GM12891 (cell line): ENCODE measurements around the gene UBN1. TPM values are rescaled to one million over a fixed set of nuclear protein-coding genes. Genes with fewer than 3 reads are reported as not detected.

Experiments
- DNase-seq: peaks from one replicate; pipeline ENCODE4 v3.0.0; 2011; ENCODE audit warnings: low spot score; ENCODE audit not compliant: insufficient read length
- FAIRE-seq: peaks from 2 replicates; lab custom pipeline; 2011; peaks lifted over from hg19 to GRCh38; lab: Jason Lieb, UNC
- PAX5 ChIP-seq: IDR thresholded peaks from 2 replicates; pipeline ENCODE4 v1.6.1; 2011; ENCODE audit warnings: low read length, moderate library complexity, mild to moderate bottlenecking; ENCODE audit not compliant: insufficient read depth, severe bottlenecking
- POLR2A ChIP-seq: IDR thresholded peaks from 2 replicates; pipeline ENCODE4 v1.6.1; 2011; ENCODE audit warnings: low read depth, low read length, control low read depth
- POLR2AphosphoS5 ChIP-seq: IDR thresholded peaks from 2 replicates; pipeline ENCODE4 v1.6.1; 2011; ENCODE audit warnings: low read depth, low read length, control low read depth
- POU2F2 ChIP-seq: IDR thresholded peaks from 2 replicates; pipeline ENCODE4 v1.6.1; 2011; ENCODE audit warnings: low read depth, mild to moderate bottlenecking, control low read depth, low read length, moderate library complexity
- SPI1 ChIP-seq: IDR thresholded peaks from 2 replicates; pipeline ENCODE4 v1.6.1; 2011; ENCODE audit warnings: low read depth, low read length, control low read depth
- TAF1 ChIP-seq: IDR thresholded peaks from 2 replicates; pipeline ENCODE4 v1.6.1; 2011; ENCODE audit warnings: low read depth, low read length, control low read depth
- polyA plus RNA-seq: library from polyadenylated mRNA; unstranded; fragments of >200 nt; gene quantifications from one replicate; pipeline ENCODE4 v1.2.1, GENCODE V29; 2012; ENCODE audit warnings: low read depth, missing spikeins, inconsistent platforms; ENCODE audit not compliant: missing spikeins

Gene UBN1, protein sequence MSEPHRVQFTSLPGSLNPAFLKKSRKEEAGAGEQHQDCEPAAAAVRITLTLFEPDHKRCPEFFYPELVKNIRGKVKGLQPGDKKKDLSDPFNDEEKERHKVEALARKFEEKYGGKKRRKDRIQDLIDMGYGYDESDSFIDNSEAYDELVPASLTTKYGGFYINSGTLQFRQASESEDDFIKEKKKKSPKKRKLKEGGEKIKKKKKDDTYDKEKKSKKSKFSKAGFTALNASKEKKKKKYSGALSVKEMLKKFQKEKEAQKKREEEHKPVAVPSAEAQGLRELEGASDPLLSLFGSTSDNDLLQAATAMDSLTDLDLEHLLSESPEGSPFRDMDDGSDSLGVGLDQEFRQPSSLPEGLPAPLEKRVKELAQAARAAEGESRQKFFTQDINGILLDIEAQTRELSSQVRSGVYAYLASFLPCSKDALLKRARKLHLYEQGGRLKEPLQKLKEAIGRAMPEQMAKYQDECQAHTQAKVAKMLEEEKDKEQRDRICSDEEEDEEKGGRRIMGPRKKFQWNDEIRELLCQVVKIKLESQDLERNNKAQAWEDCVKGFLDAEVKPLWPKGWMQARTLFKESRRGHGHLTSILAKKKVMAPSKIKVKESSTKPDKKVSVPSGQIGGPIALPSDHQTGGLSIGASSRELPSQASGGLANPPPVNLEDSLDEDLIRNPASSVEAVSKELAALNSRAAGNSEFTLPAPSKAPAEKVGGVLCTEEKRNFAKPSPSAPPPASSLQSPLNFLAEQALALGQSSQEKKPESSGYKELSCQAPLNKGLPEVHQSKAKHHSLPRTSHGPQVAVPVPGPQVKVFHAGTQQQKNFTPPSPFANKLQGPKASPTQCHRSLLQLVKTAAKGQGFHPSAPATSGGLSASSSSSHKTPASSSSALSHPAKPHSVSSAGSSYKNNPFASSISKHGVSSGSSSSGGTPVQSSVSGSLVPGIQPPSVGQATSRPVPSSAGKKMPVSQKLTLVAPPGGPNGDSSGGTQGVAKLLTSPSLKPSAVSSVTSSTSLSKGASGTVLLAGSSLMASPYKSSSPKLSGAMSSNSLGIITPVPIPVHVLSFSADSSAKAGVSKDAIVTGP (N-terminal part only)
- 15.2 TPM for polyA plus RNA-seq

GRCh38 chr16:4846901-4847773, at the start of gene UBN1, which contains the start of gene GLYR1:
Gene UBN1 (plus strand): TSS chr16:4847481. CDS start chr16:4852918, 5,437 bp downstream.
Gene GLYR1 (minus strand): TSS chr16:4847288. CDS start chr16:4847265, 23 bp downstream.
- peak; percentile 95 for DNase-seq
- TF ChIP-seq TAF1 = peak; percentile 89
- 0 out of 2 replicates have a peak, but pooled peaks have one; percentile 42 for TF ChIP-seq POU2F2
- TF ChIP-seq POLR2A = peak; percentile 71; the same call in 1 of the 2 replicates
- TF ChIP-seq POLR2AphosphoS5 = peak; percentile 81
- TF ChIP-seq SPI1 = no peak
- TF ChIP-seq PAX5 = no peak
- peak; percentile 99 for FAIRE-seq

DNA sequence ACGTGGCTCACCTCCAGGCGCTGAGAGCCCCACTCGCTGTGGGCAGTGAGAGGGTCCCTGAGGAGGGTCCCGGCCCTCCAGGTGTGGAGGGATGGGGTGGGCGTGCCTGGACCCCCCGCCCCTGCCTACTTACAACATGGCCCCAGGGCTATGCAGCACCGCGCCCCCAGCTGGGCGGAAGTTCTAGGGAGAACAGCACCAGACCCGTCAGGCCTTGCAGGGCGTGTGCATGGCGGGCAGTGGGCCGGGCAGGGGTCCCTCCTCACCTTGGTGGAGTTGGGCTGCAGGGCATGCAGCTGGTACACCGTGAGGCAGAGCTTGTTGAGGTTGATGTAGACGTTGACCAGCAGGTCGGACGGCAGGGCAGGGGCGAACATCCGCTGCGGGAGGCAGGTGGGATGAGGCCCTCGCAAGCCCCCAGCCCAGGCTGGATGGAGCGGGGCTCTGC, 49.5 kb upstream of the UBN1 start:
- no peak for TF ChIP-seq POU2F2
- no peak for TF ChIP-seq SPI1
- no peak for TF ChIP-seq PAX5
- no peak for TF ChIP-seq TAF1
- no peak for TF ChIP-seq POLR2AphosphoS5
- TF ChIP-seq POLR2A = no peak
- FAIRE-seq = no peak
- DNase-seq = no peak

- TF ChIP-seq POLR2AphosphoS5 (no peak), TAF1 (no peak), POU2F2 (no peak), PAX5 (no peak), SPI1 (no peak), POLR2A (no peak)
- FAIRE-seq (no peak), DNase-seq (no peak)
Measured at GRCh38 chr16:4798456-4798855, 48.8 kb upstream of the UBN1 start.

DNA sequence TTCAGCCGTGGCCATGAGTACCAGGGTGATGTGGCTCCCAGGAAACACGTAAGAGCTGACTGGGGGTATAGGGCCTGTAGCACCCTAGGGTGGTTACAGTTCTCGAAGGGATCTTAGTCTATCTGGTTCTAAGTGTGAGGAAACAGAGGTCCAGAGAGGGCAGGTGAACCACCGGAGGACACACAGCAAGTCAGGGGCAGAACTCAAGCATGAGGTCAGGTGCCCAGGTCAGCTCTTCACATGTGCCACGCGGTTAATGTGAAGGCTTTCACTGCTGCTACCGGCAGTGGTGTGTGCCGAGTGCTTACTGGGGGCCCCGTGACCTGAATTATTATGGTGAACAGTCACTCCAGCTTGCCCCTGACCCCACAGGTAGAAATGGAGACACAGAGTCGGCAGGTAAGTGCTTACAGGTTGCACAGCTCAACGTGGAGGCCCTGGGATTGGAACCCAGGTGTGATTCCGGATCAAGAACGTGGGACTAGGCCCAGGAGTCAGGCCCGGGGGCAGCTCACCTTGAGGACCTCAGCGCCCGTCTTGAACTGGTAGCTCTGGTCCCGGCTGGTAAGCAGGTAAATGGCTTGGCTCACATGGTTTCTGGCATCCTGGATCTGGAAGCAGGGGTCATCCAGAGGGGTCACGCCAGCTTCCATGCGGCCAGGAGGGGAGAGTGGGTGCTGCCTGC, 48.0 kb upstream of the UBN1 start:
- no peak for FAIRE-seq
- TF ChIP-seq SPI1 = no peak
- no peak for TF ChIP-seq POLR2AphosphoS5
- no peak for TF ChIP-seq POU2F2
- no peak for TF ChIP-seq TAF1

GRCh38 chr16:4800290-4801041, 46.8 kb upstream of the UBN1 start:
- FAIRE-seq = no peak
- DNase-seq = peak; percentile 33
- TF ChIP-seq POLR2A = no peak
- no peak for TF ChIP-seq PAX5
- TF ChIP-seq TAF1 = no peak
- peak; percentile 26; the same call in 1 of the 2 replicates for TF ChIP-seq SPI1
- no peak for TF ChIP-seq POU2F2
- TF ChIP-seq POLR2AphosphoS5 = no peak

More for the DNA sequence above, 48.0 kb upstream of the UBN1 start:
- DNase-seq = no peak

- DNase-seq (no peak), FAIRE-seq (no peak)
- no peak for TF ChIP-seq POU2F2
- TF ChIP-seq POLR2A = no peak
- TF ChIP-seq POLR2AphosphoS5 = no peak
- no peak for TF ChIP-seq SPI1
Measured at GRCh38 chr16:4801051-4801961, 46.0 kb upstream of the UBN1 start.

DNA sequence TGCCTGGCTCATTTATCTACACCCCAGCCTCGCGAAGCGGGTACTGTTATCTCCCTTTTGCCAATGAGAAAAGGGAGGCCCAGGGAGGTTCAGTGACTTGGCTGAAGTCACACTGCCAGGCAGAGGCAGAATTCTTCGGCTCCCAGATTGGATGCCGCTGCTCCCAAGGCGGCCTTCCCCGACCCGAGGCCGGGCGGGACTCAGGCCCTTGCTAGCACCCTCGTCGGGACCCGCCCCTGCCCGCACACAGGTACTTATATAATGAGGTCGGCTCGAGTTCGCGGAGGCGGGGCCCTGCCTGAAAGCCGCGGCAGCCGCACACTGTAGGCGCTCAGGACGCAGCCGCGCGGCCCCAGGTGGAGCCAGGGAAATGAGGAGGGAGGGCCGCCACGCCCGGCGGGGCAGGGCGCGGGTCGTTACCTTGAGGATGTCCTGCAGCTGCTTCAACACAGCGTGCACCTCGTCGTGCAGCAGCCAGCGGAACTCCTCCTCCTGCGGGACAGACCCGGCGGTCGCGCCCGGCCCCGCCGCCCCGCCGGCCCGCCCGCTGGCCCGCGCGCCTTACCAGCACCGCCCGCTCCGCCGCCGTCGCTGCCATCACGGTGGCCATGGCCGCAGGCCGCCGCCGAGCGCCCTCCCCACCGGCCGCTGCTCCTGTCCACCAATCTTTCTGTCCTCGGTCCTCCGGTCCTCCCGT, 45.2 kb upstream of the UBN1 start, which contains the start of gene ROGDI:
Gene ROGDI, minus strand, starts transcription at position 672 of the 697 bp plus-strand sequence. Its CDS starts 62 bp downstream, at position 610.
- DNase-seq (peak; percentile 71), FAIRE-seq (no peak)
- TF ChIP-seq POU2F2 = no peak
